ENCODE results near the gene DCAF5. TPM values are rescaled to one million over a fixed set of nuclear protein-coding genes. Genes with fewer than 3 reads are reported as not detected.

The DCAF5 gene
- total and polyA plus RNA-seq, 2 of the 13 experiments (the other 11 are each of a cell fraction or from before 2014, with no cell fraction given) = 13.4 to 31.6 TPM

GRCh38 chr14:69191340-69192111 is 38.6 kb upstream of the DCAF5 start, which contains the start of gene EXD2 (continued):
- TF ChIP-seq EP300 (IDR thresholded peaks at IDR 0.05; ENCODE audit: low read depth in 2 of 2, low read length in 2 of 2) (peak in 1 of 2 experiments; percentile 26; a peak in 2 of 4 replicates), EP300 (CRISPR knock-in tag; IDR thresholded peaks at IDR 0.05; ENCODE audit: borderline replicate concordance) (no peak), KAT2B (IDR thresholded peaks at IDR 0.05; ENCODE audit: borderline replicate concordance, low read depth, low read length) (no peak), ZNF816 (CRISPR knock-in tag; IDR thresholded peaks at IDR 0.05; ENCODE audit: borderline replicate concordance) (no peak; the same call in 1 of the 2 replicates), ZNF260 (CRISPR knock-in tag; IDR thresholded peaks at IDR 0.05; ENCODE audit: borderline replicate concordance, low read depth) (no peak), ATF6 (CRISPR knock-in tag; conservative IDR thresholded peaks at IDR 0.05) (no peak), ZNF589 (CRISPR knock-in tag; conservative IDR thresholded peaks at IDR 0.05) (0 out of 2 replicates have a peak, but pooled peaks have one; percentile 35), ZNF746 (CRISPR knock-in tag; IDR thresholded peaks at IDR 0.05) (no peak; the same call in 1 of the 2 replicates), ZNF572 (CRISPR knock-in tag; IDR thresholded peaks at IDR 0.05) (0 out of 2 replicates have a peak, but pooled peaks have one; percentile 37), ZNF557 (CRISPR knock-in tag; IDR thresholded peaks at IDR 0.05) (no peak), MAX (IDR thresholded peaks at IDR 0.05) (peak; percentile 91), GTF2F1 (IDR thresholded peaks at IDR 0.05; ENCODE audit: low read length) (no peak), ZNF564 (CRISPR knock-in tag; IDR thresholded peaks at IDR 0.05) (no peak), STAT5B (CRISPR knock-in tag; IDR thresholded peaks at IDR 0.05) (no peak), DRAP1 (CRISPR knock-in tag; IDR thresholded peaks at IDR 0.05) (peak; percentile 38; the same call in 1 of the 2 replicates), SOX6 (IDR thresholded peaks at IDR 0.05) (no peak), SOX6 (CRISPR knock-in tag; IDR thresholded peaks at IDR 0.05) (peak; percentile 70), KDM3A (CRISPR knock-in tag; IDR thresholded peaks at IDR 0.05; ENCODE audit: low read depth) (no peak; the same call in 1 of the 2 replicates), ISL2 (CRISPR knock-in tag; IDR thresholded peaks at IDR 0.05) (peak; percentile 65; the same call in 1 of the 2 replicates), CCAR2 (optimal IDR thresholded peaks at IDR 0.05; ENCODE audit: low read depth, low read length) (no peak), NR3C1 (CRISPR knock-in tag; IDR thresholded peaks at IDR 0.05) (no peak; the same call in 1 of the 2 replicates), DPF2 (CRISPR knock-in tag; IDR thresholded peaks at IDR 0.05; ENCODE audit: borderline replicate concordance, low read depth) (no peak; the same call in 1 of the 2 replicates), FOXC1 (CRISPR knock-in tag; IDR thresholded peaks at IDR 0.05; ENCODE audit: borderline replicate concordance) (no peak; the same call in 1 of the 2 replicates), ZBTB10 (CRISPR knock-in tag; IDR thresholded peaks at IDR 0.05; ENCODE audit: borderline replicate concordance) (peak; percentile 70), ZNF839 (CRISPR knock-in tag; IDR thresholded peaks at IDR 0.05; ENCODE audit: borderline replicate concordance) (peak; percentile 60; the same call in 1 of the 2 replicates)

Measured in HepG2 (cell line).